ENCODE data around the gene MBD4. TPM values are rescaled to one million over a fixed set of nuclear protein-coding genes. Genes with fewer than 3 reads are reported as not detected.

The MBD4 gene
- total RNA-seq, 1 donor from 2014 or later: 22.8 TPM

- DNase-seq (ENCODE audit: low read depth) (no peak), FAIRE-seq (no peak)
- TF ChIP-seq CTCF (IDR thresholded peaks at IDR 0.05; ENCODE audit: insufficient read depth, low read depth, low read length): no peak
- no peak for TF ChIP-seq EZH2 (IDR thresholded peaks at IDR 0.05; ENCODE audit: insufficient read depth, low read length)
- H2AFZ ChIP-seq (ENCODE audit: low read depth, low read length): no peak overlapping the region
- Mint-ChIP-seq H3K36me3 (ENCODE audit: low read depth, unreplicated experiment) (no peaks in the 10 kb centered on the region), H3K27ac (ENCODE audit: unreplicated experiment) (no peak overlapping the region), H3K4me1 (ENCODE audit: low read depth, unreplicated experiment) (no peaks in the 10 kb centered on the region), H3K27me3 (ENCODE audit: low read depth, unreplicated experiment) (peaks cover 16% of the 10 kb centered on the region), H3K4me3 (ENCODE audit: unreplicated experiment) (no peak overlapping the region), H3K9me3 (ENCODE audit: unreplicated experiment) (no peaks in the 10 kb centered on the region)
- H3K9ac ChIP-seq (ENCODE audit: low read length): no peak overlapping the region
- H3K4me3 ChIP-seq (ENCODE audit: insufficient read depth, low read depth, low read length): no peak overlapping the region
- no peaks in the 10 kb centered on the region for H4K20me1 ChIP-seq (ENCODE audit: insufficient read depth, low read length)
- no peaks in the 10 kb centered on the region for H3K36me3 ChIP-seq (ENCODE audit: insufficient read depth, low read length)
- no peaks in the 10 kb centered on the region for H3K9me3 ChIP-seq (ENCODE audit: insufficient read depth, low read depth, low read length)
- H3K4me1 ChIP-seq (ENCODE audit: insufficient read depth, low read length): no peaks in the 10 kb centered on the region
- no peak overlapping the region for H3K4me2 ChIP-seq (ENCODE audit: low read length)
- H3K27me3 ChIP-seq (ENCODE audit: insufficient read depth, low read length): no peaks in the 10 kb centered on the region
- peaks cover 2% of the 10 kb centered on the region for H3K79me2 ChIP-seq (ENCODE audit: insufficient read depth, low read length)
- H3K27ac ChIP-seq (ENCODE audit: low read depth, low read length): no peak overlapping the region
These were observed 35.6 kb downstream of the MBD4 start for GRCh38 chr3:129404130-129404529.

DNA sequence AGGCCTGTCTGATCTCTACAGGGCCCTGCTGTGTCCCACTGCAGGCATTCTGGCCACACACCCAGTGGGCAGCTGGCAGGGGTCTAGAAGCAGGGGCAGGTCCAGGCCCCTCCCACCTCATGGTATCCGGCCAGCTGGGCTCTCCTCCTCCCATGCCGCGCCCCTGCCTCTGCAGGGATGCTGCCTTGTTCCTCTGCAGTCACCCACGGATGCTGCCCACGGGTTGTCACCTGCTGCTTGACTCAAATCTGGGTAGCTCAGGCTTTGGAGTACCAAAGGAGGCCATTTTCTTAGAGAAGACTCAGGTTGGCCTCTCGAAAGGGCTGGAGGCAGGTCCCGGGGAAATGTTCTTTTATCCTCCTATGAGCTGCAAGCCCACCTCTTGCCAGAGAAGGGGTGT is 36.3 kb downstream of the MBD4 start:
- Mint-ChIP-seq H3K4me1 (ENCODE audit: low read depth, unreplicated experiment) (no peaks in the 10 kb centered on the region), H3K27ac (ENCODE audit: unreplicated experiment) (no peak overlapping the region), H3K9me3 (ENCODE audit: unreplicated experiment) (no peaks in the 10 kb centered on the region), H3K36me3 (ENCODE audit: low read depth, unreplicated experiment) (no peaks in the 10 kb centered on the region), H3K27me3 (ENCODE audit: low read depth, unreplicated experiment) (peaks cover 16% of the 10 kb centered on the region), H3K4me3 (ENCODE audit: unreplicated experiment) (no peak overlapping the region)
- Histone ChIP-seq H4K20me1 (ENCODE audit: insufficient read depth, low read length) (peaks cover 4% of the 10 kb centered on the region), H3K27me3 (ENCODE audit: insufficient read depth, low read length) (no peaks in the 10 kb centered on the region), H3K9me3 (ENCODE audit: insufficient read depth, low read depth, low read length) (no peaks in the 10 kb centered on the region), H3K4me2 (ENCODE audit: low read length) (no peak overlapping the region), H3K27ac (ENCODE audit: low read depth, low read length) (no peak overlapping the region), H3K4me1 (ENCODE audit: insufficient read depth, low read length) (peaks cover 4% of the 10 kb centered on the region), H3K4me3 (ENCODE audit: insufficient read depth, low read depth, low read length) (no peak overlapping the region), H3K9ac (ENCODE audit: low read length) (no peak overlapping the region), H3K79me2 (ENCODE audit: insufficient read depth, low read length) (peaks cover 9% of the 10 kb centered on the region), H2AFZ (ENCODE audit: low read depth, low read length) (no peak overlapping the region), H3K36me3 (ENCODE audit: insufficient read depth, low read length) (no peaks in the 10 kb centered on the region)
- no peak for DNase-seq (ENCODE audit: low read depth)
- FAIRE-seq: no peak
- TF ChIP-seq CTCF (IDR thresholded peaks at IDR 0.05; ENCODE audit: insufficient read depth, low read depth, low read length) (no peak), EZH2 (IDR thresholded peaks at IDR 0.05; ENCODE audit: insufficient read depth, low read length) (no peak)

GRCh38 chr3:129402616-129403015 is 37.1 kb downstream of the MBD4 start:
- no peak overlapping the region for H2AFZ ChIP-seq (ENCODE audit: low read depth, low read length)
- peaks cover 12% of the 10 kb centered on the region for H4K20me1 ChIP-seq (ENCODE audit: insufficient read depth, low read length)
- Mint-ChIP-seq H3K4me1 (ENCODE audit: low read depth, unreplicated experiment) (peaks cover 4% of the 10 kb centered on the region), H3K27ac (ENCODE audit: unreplicated experiment) (no peak overlapping the region), H3K9me3 (ENCODE audit: unreplicated experiment) (no peaks in the 10 kb centered on the region), H3K36me3 (ENCODE audit: low read depth, unreplicated experiment) (peaks cover 1% of the 10 kb centered on the region), H3K4me3 (ENCODE audit: unreplicated experiment) (no peak overlapping the region), H3K27me3 (ENCODE audit: low read depth, unreplicated experiment) (peaks cover 16% of the 10 kb centered on the region)
- H3K4me3 ChIP-seq (ENCODE audit: insufficient read depth, low read depth, low read length): no peak overlapping the region
- H3K9ac ChIP-seq (ENCODE audit: low read length): no peak overlapping the region
- DNase-seq (ENCODE audit: low read depth) (no peak), FAIRE-seq (no peak)
- H3K27ac ChIP-seq (ENCODE audit: low read depth, low read length): no peak overlapping the region
- peaks cover 17% of the 10 kb centered on the region for H3K79me2 ChIP-seq (ENCODE audit: insufficient read depth, low read length)
- TF ChIP-seq CTCF (IDR thresholded peaks at IDR 0.05; ENCODE audit: insufficient read depth, low read depth, low read length) (no peak), EZH2 (IDR thresholded peaks at IDR 0.05; ENCODE audit: insufficient read depth, low read length) (no peak)
- H3K27me3 ChIP-seq (ENCODE audit: insufficient read depth, low read length): no peaks in the 10 kb centered on the region
- H3K36me3 ChIP-seq (ENCODE audit: insufficient read depth, low read length): no peaks in the 10 kb centered on the region
- no peaks in the 10 kb centered on the region for H3K9me3 ChIP-seq (ENCODE audit: insufficient read depth, low read depth, low read length)
- H3K4me1 ChIP-seq (ENCODE audit: insufficient read depth, low read length): peaks cover 12% of the 10 kb centered on the region
- no peak overlapping the region for H3K4me2 ChIP-seq (ENCODE audit: low read length)

Data from astrocyte (in vitro differentiated cells and primary cell).